T1000 (cell line): ENCODE measurements around the gene PRKD2.
"Not testable (repeated sequence)": the region's sequence is repeated elsewhere in the genome, so short reads cannot be mapped to it uniquely, and the experiment has no call there.

ENCODE experiments used
- DNase-seq: peaks from one replicate; lab custom pipeline; 2025; ENCODE audit warnings: mixed read lengths; lab: John Stamatoyannopoulos, UW

PRKD2 gene

DNA sequence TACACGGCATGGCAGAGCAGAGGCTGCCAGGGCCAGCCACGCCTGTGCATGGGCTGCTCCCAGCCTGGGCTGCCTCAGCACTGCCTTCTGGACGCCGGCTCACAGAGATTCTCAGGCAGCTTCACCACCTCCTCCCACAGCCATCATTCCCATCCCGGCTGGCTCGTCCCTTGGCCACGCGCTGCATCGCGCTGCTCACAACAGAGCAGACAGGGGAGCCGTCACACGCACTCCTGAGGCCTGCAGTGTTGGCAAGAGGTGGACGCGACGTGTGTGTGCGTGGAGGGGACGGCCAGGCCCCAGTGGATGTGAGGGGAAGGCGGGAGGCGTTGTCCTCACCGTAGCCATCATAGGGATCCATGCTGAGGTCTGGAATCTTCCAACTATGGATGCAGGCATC, 7.6 kb upstream of the PRKD2 start:
- no peak for DNase-seq

DNA sequence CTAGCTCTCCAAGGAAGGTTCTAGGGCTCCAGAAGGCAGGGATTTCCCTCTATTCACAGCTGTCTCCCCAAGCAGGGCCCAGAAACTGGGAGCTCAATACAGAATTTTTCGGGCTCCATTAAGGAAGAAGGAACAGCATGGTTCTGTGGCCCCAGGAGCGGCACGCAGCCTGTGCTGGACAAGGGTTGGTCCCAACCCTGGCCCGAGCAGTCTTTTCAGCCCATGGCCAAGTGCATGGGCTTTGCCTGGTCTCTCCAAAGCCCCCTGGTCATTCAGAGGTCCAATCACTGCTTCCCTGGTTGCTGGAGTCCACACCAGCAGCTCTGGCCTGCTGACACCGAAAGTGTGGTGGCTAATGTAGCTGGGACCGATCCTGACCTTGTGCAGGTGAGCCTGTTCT, 6.6 kb upstream of the PRKD2 start:
- no peak for DNase-seq

DNA sequence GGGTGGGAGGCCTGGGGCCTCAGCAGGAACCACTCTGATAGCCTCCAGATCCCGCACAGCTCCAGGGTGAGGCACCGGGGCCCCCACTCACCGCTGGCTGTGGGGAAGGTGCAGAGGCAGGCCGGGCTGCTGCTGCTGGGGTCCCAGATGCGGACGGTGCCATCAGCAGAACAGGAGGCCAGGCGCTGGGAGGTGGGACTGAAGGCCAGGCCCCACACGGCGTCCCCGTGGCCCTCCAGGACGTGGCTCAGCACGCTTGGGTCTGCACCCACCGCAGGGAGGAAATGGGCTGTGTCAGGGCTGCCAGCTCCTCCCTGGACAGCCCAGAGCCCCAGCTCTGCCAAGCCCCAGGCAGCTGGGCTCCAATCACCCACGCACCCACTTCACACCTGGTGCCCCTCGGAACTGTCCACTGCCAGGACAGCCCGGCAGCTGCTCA, 6.1 kb upstream of the PRKD2 start:
- no peak for DNase-seq

DNA sequence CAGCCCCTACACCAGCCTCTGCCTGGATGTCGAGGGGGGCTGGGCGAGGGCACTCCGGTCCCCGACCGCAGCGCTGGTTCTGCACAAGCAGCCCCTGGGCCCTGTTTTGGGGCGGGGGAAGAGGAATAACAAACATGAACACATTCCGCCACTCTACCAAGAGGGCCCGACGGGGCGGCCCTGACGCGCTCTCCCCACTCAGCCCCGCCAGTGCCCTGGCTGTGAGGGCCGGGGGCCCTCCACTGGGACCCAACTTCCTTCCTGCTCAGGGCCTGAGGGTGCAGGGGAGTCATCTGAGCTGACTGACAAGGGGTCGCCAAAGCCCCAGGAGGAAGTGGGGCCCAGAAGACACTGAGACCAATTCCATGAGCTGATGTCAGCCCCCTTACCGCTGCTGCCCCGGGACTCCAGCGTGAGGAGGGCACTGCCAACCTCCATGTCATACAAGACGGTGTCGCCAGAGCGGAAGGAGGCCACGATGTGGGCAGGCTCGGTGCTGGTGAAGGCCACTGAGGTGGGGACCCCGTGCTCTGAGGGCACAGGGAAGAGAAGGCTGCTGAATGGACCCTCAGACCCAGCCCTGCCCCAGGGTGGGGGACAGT, 5.6 kb upstream of the PRKD2 start:
- no peak for DNase-seq

DNA sequence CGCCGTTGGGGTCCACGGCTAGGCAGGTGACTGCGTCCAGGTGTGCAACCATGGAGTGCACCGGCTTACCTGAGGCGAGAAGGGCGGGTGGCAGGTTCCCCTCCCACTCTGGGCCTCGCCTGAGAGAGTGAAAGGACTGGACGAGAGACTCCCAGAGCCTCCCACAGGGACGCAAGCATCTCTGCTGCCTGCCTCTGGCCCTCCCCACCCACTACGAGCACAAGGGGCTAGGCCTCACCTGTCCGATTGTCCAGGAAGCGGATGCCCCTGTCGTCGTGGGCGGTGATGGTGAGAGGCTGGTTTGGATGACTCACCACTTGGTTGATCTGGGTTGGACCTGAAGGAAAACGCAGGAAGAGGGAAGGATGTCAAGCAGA, 5.1 kb upstream of the PRKD2 start:
- DNase-seq: no peak

DNA sequence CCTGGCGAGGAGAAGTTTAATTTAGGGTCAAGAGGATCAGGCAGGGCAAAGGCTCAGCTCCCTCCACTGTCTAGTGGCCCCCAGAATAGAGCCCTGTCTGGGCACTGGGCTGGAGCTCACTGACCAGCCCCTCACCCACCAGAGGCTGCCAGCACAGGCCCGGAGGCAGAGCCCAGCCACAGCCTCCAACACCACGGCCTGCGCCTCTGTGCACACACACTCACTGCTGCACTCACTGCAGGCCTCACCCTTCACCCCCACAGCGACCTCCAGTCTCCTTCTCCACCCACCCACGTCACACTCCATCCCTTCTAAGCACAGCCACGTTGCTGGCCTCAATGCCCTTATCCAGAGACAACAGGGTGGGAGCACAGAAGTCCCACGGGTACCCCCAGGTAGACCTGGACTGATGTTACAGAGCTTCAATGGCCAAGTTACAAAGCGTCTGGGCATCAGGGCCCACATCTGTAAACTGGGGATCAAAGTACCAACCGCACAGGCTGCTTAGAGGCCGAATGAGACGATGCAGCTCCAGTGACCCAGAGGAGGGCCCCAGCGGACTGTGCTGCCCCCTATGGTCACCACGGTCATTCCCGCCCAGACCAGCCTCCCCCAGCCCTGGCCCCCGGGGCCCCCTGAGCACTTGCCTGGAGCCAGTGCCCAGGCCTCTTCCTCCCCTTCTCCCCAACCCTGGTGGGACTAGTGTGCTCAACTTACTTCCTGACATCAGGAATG, 4.5 kb upstream of the PRKD2 start:
- no peak for DNase-seq

DNA sequence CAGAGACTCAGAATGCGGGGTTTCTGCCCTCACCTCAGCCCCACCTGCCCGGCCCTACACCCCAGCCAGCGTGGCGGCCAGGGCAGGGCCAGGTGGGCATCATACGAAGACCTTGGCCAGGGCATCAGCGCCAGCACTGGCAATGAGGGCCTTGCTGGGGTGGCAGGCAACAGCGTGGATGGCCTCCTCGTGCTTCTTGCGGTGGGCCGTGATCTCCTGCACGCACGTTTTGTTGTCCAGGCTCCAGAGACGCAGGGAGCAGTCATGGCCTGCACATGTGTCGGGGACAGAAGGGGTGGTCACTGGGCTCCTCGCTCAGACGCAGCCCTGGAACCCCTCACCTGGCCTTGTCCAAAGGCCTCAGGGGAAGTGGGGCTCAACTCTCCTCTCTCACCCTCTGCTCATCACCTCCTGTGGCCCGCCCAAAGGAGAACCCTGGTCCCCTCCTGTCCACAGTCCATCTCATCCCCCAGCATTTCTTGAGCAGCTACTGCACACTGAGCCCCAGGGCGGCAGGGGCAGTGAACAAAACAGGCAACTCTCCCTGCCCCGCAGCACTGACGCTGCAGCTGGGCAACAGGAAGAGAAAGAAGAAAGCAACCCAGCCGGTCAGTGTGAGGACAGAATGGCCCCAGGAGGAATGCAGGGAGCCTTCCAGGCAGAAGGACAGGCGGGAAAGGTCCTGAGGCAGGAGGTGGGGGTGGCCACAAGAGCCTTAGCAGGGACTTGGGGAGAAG, 3.8 kb upstream of the PRKD2 start:
- no peak for DNase-seq

DNA sequence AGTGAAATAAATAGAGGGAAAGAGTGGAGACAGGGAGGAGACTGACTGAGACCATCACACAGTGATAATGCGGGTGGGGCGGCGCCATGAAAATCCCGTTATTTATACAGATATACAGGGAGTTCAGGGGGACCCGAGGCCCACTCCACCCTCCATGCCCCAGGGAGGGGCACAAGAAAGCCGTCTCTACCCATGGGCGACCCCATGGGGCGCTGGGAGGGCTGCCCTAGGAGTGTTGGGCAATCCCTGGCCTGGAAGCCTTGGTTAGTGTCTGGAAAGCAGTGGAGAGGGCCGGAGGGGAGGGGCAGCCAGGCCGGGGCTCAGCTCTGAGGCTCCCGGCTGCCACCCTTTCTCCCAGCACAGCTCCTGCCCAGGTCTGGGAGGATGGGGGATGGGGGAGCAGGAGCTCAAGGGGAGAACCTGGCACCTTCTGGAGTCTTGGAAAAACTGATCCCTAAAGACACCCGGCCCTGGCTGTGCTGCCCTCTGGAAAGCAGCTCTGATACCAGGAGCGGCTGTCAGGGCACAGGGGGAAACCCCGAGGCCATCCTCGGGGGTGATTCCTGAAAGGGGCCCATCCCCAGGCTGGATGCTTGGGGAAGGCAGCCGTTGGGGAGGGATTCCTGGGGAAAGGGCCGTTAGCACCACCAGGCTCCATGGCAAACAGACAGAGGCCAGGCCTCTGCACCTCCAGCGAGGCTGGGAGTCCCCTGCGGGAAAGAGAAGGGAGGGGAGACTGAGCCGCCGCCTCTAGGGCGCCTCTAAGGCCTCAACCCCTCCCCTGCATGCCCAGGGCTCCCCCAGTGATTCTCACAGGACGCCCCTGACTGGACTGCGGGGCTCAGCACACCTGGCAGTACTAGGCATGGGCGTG, 3.0 kb upstream of the PRKD2 start:
- no peak for DNase-seq

DNA sequence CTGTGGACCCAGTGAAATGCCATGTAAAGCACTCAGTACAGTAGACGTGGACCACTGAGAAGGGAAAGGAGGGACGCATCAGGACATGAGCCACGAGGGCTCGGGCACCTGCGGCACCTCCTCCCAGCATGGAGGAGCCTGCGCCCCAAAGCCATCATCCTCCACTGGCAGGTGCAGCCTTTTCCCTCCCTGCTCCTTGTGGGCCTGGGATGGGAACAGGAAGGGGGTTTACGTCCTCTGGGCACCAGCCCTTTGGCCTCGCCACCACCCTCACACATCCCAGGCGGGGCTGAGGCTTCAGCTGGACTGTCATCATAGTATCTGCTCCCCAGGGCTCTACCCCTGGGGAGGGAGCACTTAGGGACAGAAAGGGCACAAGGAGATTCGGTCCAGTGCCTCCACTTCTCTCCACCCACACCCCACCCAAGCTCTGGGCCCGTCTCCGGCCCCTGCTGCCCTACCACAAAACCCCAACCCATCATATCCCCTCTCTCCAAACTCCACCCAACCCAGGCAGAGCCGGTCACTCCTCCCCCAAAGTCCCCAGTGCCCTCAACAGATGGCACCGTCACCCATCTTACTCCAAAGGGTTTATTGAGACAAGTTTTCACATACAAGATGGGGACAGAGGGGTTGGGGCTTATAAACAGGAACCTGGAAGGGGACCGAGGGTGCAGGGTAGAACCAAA, 2.2 kb upstream of the PRKD2 start:
- DNase-seq: no peak

DNA sequence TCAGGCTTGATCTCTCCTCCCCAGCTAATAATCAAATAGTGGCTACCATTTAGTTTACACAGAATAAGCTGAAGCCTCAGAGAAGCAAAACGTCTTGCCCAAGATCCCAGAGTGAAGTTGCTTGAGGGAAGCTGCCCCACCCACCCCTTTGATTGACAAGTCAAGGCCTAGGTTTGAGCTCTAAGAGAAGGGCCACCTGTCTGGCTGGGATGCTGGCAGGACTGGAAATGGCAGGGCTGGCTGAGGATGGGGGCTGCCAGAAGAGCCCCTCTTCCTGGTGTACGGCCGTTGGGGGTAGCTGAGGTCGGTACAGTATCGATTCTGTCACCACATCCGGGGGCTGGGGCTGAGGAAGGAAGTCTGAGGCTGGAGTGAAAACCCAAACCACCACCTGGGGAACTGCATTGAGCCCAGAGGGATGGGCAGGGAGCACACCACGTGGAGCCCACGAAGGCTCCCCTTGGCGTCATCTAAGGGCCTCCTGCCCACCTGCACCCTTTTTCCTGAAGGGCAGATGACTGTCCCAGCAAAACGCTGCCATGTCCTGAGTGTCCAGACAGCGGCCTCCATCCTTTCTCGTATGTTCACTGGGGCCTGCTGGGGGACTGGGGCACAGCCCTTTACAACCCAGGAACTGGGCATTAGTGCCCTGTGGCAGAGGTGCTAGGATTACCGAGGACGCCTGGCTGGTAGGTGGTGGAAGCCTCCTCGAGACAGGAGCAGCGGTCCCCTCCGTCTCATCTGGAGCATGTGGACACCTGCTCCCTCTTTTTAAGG, 1.4 kb upstream of the PRKD2 start:
- DNase-seq: no peak

DNA sequence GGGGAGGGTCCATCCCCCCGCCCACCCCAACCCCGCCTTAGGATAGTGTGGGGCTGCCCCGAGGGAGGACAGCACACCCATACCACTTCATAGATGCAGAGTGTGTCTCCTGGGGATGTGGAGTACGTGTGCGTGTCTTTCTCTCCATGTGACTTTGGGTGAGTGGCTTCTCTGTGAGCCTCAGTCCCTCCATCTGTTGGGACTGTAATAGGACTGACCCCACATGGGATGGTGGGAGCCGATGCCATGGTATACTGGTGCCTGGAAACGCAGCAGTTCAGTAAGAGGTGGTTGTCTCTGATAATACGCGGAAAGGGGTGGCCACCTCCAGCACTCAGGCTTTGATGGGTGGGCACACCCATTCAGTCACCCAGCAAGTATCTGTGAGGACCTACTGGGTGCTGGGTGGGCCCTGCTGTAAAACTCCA, 816 bp upstream of the PRKD2 start:
- DNase-seq: no peak

DNA sequence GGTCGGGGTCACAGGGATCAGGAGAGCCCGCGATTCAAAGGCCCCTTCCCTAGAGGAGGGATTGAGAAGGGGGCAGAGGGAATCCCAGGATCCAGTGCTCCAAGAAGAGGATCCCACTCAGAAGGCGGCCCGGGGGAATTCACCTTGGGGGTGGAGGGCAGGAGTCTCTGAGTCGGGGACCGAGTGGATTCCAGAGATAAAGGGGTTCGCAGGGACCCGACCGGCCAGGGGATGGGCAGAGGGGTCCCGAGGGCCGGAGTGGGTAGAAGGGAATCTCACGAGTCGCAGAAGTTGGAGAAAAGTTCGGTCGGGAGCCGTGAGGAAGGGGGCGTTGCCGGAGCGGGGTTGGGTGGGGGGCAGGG, 261 bp downstream of the PRKD2 start:
- DNase-seq: no peak

DNA sequence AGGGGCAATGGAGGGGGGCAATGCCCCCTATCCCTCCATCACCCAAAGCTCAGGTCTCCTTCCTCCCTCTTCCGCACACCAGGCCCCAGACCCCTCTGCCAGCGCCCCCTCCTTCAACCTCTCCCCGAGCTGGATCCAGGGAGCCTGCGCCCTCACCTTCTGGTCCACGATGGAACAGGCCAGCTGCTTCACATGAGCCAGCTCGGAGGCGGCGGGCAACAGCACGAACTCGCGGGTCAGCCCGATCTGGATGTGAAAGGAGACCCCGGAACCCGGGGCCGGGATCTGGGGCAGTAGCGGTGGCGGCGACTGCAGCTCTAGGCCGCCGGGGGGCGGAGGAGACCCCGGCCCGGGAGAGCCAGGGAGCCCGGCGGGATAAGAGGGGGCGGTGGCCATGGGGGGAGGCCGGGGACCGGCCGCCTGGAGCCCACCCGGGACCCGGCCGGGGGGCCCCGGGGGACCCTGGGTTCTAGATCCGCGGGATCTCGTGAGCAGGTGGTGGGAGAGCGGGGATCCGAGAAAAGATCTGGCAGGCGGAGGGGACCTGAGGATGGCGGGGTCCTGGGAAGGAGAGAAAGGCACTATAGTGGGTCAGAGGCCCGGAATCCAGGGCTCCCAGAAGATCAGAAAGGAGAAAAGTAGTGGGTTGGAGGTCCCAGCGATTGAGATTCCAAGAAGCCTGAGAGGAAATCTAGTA, 791 bp downstream of the PRKD2 start:
- DNase-seq: no peak

DNA sequence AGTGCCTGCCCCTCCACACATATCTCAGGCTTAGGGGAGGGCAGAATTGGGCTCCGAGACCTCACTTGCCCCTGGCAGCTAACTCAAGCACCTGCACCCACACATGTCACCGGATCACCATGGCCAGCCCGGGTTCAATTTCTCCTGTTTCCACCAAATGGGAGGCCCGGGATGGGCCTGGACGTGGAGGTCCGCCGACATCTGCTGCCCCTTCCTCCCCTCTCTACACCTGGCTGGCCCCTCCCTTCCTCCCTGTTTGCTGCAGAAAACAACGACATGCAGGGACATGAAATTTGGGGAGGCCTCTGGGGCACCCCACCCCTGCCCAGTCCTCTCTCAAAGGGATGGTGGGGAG, 1.3 kb downstream of the PRKD2 start:
- DNase-seq: no peak

DNA sequence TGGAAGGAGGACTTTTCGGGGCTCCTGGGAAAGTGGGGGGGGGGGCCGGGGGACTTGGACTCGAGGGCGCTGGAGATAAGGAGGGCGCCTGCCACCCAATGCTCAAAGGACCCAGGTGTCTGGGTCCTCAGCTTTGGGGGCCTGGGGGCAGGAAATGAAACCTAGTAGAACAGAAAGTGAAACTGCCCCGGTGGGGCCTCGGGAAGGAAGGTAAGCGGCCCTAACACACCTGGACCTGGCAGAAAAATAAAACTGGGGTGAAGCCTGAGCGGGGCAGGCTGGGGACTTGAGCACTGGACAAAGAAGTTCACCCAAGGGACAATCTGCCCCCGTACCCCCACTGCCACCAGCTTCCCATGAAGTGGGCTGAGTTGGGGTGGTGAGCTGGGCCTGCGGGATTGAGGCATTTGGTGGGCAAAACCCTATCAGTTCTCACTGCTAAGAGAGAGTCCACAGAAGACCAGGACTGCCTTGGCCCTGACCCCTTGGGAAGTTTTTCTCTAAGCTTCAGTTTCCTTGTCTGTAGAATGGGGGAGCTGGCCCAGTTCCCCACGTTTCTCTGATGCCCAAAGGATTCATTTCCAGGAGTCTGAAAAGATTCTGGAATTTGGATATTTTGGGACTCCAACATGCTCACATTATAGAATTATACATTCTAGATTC, 2.3 kb downstream of the PRKD2 start:
- no peak for DNase-seq

DNA sequence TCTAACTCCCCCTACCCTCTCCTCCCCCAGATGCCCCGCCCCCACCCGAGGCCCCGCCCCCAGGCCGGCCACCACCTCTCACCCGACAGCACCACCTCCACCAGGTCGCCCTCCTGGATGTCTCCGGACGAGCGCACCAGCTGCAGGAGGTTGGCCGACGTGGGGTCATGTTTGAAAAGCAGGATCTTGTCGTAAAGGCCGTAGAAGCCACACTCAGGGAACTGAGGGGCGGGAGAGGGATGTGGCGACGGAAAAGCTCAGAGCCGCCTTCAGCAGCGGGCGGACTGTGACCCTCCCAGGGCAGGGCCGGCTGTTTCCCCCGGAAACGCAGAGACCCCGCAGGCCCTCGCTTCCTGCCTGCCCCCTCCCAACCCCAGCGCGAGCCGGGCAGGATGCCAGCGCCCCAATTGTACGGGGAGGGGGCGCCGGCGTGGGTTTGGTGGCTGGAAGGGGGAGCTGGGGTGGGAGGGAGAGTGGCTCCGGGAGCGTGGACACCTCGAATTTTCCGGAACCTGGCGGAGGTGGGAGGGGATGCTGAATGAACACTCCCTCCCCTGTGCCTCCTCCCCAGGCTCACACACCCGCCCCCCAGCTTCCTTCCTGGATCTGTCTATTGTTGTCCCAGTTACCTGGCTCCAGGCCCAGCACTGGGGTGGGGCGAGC, 3.0 kb downstream of the PRKD2 start:
- DNase-seq: peak; percentile 19

DNA sequence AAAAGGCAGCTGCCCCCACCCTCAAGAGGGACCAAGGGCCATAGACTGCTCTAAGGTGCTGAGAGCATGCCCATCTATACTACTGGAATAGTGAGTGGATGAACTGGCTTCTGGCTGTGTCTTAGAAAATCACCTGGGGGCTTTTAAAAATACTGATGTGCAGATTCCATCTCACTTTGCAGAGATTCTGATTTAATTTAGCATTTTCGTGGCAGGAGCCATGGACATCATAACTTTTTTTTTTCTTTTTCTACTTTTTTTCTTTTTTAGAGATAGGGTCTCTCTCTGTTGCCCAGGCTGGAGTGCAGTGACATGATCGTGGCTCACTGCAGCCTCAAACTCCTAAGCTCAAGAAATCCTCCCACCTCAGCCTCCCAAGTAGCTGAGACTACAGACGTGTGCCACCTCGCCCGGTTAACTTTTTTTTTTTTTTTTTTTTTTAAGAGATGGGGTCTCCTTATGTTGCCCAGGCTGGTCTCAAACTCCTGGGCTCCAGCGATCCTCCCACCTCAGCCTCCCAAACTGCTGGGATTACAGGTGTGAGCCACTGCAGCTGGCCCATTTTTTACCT, 4.1 kb downstream of the PRKD2 start:
- DNase-seq: not testable (repeated sequence)

DNA sequence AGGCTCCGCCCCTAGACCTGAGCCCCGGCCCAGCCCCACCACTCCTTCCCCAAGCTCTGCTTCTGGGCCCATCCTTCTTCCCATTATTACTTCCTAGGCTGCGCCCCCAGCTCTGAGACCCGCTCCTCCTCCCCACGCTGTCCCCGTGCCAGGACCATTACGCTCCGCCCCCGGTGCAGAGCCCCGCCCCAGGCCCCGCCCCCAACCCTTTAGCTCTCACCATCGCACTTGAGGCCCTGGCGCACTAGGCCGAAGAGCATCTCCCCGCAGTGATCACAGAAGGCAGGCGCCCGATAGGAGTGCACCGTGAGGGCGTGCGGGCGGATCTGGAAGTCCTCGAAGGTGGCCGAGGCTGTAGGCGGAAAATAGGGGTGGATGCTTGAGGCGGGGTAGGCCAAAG, 6.2 kb downstream of the PRKD2 start:
- DNase-seq: no peak
